ENCODE measurements around the gene TTC4. TPM values are rescaled to one million over a fixed set of nuclear protein-coding genes. Genes with fewer than 3 reads are reported as not detected.

Gene TTC4
- total RNA-seq, 1 donor from 2014 or later: 27.9 TPM

- Mint-ChIP-seq H3K4me3 (no peak overlapping the region), H3K27ac (ENCODE audit: unreplicated experiment) (no peak overlapping the region), H3K9me3 (no peaks in the 10 kb centered on the region), H3K36me3 (ENCODE audit: low read depth) (no peaks in the 10 kb centered on the region), H3K4me1 (peaks cover 15% of the 10 kb centered on the region), H3K27me3 (ENCODE audit: low read depth) (no peaks in the 10 kb centered on the region)
- no peak for DNase-seq (ENCODE audit: low read depth, low spot score)
- TF ChIP-seq CTCF (conservative IDR thresholded peaks at IDR 0.05): no peak
These were observed 36.7 kb upstream of the TTC4 start for GRCh38 chr1:54678776-54679643.

- H3K36me3 Mint-ChIP-seq (ENCODE audit: low read depth): no peaks in the 10 kb centered on the region
- H3K27me3 Mint-ChIP-seq (ENCODE audit: low read depth): no peaks in the 10 kb centered on the region
- H3K9me3 Mint-ChIP-seq: no peaks in the 10 kb centered on the region
- no peak overlapping the region for H3K27ac Mint-ChIP-seq (ENCODE audit: unreplicated experiment)
- peaks cover 15% of the 10 kb centered on the region for H3K4me1 Mint-ChIP-seq
- TF ChIP-seq CTCF (conservative IDR thresholded peaks at IDR 0.05): no peak
- DNase-seq (ENCODE audit: low read depth, low spot score): no peak
- H3K4me3 Mint-ChIP-seq: no peak overlapping the region
These were observed 36.0 kb upstream of the TTC4 start for GRCh38 chr1:54679706-54680105.

- Mint-ChIP-seq H3K9me3 (no peaks in the 10 kb centered on the region), H3K27ac (ENCODE audit: unreplicated experiment) (peak overlapping the region; percentile 54)
- no peak for TF ChIP-seq CTCF (conservative IDR thresholded peaks at IDR 0.05)
These were observed 35.3 kb upstream of the TTC4 start for GRCh38 chr1:54680387-54680786.

GRCh38 chr1:54681358-54681757 lies 34.3 kb upstream of the TTC4 start:
- no peaks in the 10 kb centered on the region for H3K27me3 Mint-ChIP-seq (ENCODE audit: low read depth)
- peaks cover 15% of the 10 kb centered on the region for H3K4me1 Mint-ChIP-seq
- no peaks in the 10 kb centered on the region for H3K9me3 Mint-ChIP-seq
- no peak overlapping the region for H3K4me3 Mint-ChIP-seq
- H3K27ac Mint-ChIP-seq (ENCODE audit: unreplicated experiment): no peak overlapping the region
- TF ChIP-seq CTCF (conservative IDR thresholded peaks at IDR 0.05): no peak
- no peak for DNase-seq (ENCODE audit: low read depth, low spot score)
- H3K36me3 Mint-ChIP-seq (ENCODE audit: low read depth): no peaks in the 10 kb centered on the region

More at GRCh38 chr1:54680387-54680786, 35.3 kb upstream of the TTC4 start:
- H3K4me1 Mint-ChIP-seq: peaks cover 15% of the 10 kb centered on the region
- H3K36me3 Mint-ChIP-seq (ENCODE audit: low read depth): no peaks in the 10 kb centered on the region
- no peaks in the 10 kb centered on the region for H3K27me3 Mint-ChIP-seq (ENCODE audit: low read depth)
- H3K4me3 Mint-ChIP-seq: no peak overlapping the region
- no peak for DNase-seq (ENCODE audit: low read depth, low spot score)

GRCh38 chr1:54683453-54683852 lies 32.2 kb upstream of the TTC4 start:
- Mint-ChIP-seq H3K4me3 (no peak overlapping the region), H3K36me3 (ENCODE audit: low read depth) (no peaks in the 10 kb centered on the region), H3K9me3 (no peaks in the 10 kb centered on the region), H3K27me3 (ENCODE audit: low read depth) (no peaks in the 10 kb centered on the region), H3K4me1 (peaks cover 15% of the 10 kb centered on the region), H3K27ac (ENCODE audit: unreplicated experiment) (no peak overlapping the region)
- TF ChIP-seq CTCF (conservative IDR thresholded peaks at IDR 0.05): no peak
- no peak for DNase-seq (ENCODE audit: low read depth, low spot score)

Data from neural crest cell (in vitro differentiated cells).